OCI-LY1 (cell line): Measurements from ENCODE around the gene DPY19L1.
"Not testable (repeated sequence)": the region's sequence is repeated elsewhere in the genome, so short reads cannot be mapped to it uniquely, and the experiment has no call there.

Source experiments
- H2AFZ ChIP-seq: fragments of 200-600 bp; sonication (generic), shearing (Covaris generic); 2 replicates; pipeline ENCODE4 v1.6.0; 2014; ENCODE audit warnings: antibody characterized with exemption, mild to moderate bottlenecking, low read length
- H3F3A ChIP-seq: fragments of 200-600 bp; sonication (generic), shearing (Covaris generic); 2 replicates; pipeline ENCODE4 v1.6.0; 2014; ENCODE audit warnings: mild to moderate bottlenecking, antibody characterized with exemption, low read length, moderate library complexity; ENCODE audit not compliant: insufficient read depth
- H3K27ac ChIP-seq: fragments of 200-600 bp; sonication (generic); 2 replicates; pipeline ENCODE4 v1.5.1; 2014; ENCODE audit warnings: low read length, mixed run types, mild to moderate bottlenecking, low read depth; ENCODE audit not compliant: poor library complexity, severe bottlenecking
- H3K27me3 ChIP-seq: fragments of 200-600 bp; sonication (generic); 2 replicates; pipeline ENCODE4 v1.6.0; 2014; ENCODE audit warnings: antibody characterized with exemption, mild to moderate bottlenecking, low read length, moderate library complexity; ENCODE audit not compliant: insufficient read depth
- H3K36me3 ChIP-seq: fragments of 200-600 bp; sonication (generic); 2 replicates; pipeline ENCODE4 v1.6.1; 2014; ENCODE audit warnings: mild to moderate bottlenecking, antibody characterized with exemption, low read length, moderate library complexity, mixed read lengths; ENCODE audit not compliant: insufficient read depth
- H3K4me1 ChIP-seq: fragments of 200-600 bp; sonication (generic); 2 replicates; pipeline ENCODE4 v1.5.1; 2014; ENCODE audit warnings: mild to moderate bottlenecking, low read length, moderate library complexity; ENCODE audit not compliant: insufficient read depth, severe bottlenecking
- H3K4me2 ChIP-seq: fragments of 200-600 bp; sonication (generic), shearing (Covaris generic); 2 replicates; pipeline ENCODE4 v1.6.1; 2014; ENCODE audit warnings: low read length
- H3K4me3 ChIP-seq: fragments of 200-600 bp; sonication (generic); 2 replicates; pipeline ENCODE4 v1.5.1; 2014; ENCODE audit warnings: low read length, low read depth, mild to moderate bottlenecking, mixed read lengths; ENCODE audit not compliant: poor library complexity, severe bottlenecking
- H3K79me2 ChIP-seq: fragments of 200-600 bp; shearing (Covaris generic); 2 replicates; pipeline ENCODE4 v1.6.1; 2016; ENCODE audit warnings: mixed run types, low read length, mixed read lengths; ENCODE audit not compliant: insufficient read depth
- H3K9ac ChIP-seq: fragments of 200-600 bp; sonication (generic), shearing (Covaris generic); 2 replicates; pipeline ENCODE4 v1.6.1; 2014; ENCODE audit warnings: mild to moderate bottlenecking, low read length, mixed read lengths
- H3K9me2 ChIP-seq: fragments of 200-600 bp; sonication (generic), shearing (Covaris generic); 2 replicates; pipeline ENCODE4 v1.6.1; 2014; ENCODE audit warnings: low read depth, mild to moderate bottlenecking, low read length, mixed read lengths
- H3K9me3 ChIP-seq: fragments of 200-600 bp; shearing (Covaris generic); 2 replicates; pipeline ENCODE4 v1.6.1; 2014; ENCODE audit warnings: low read length, mixed read lengths
- H4K20me1 ChIP-seq: fragments of 200-600 bp; sonication (generic), shearing (Covaris generic); 2 replicates; pipeline ENCODE4 v1.6.0; 2016; ENCODE audit warnings: mild to moderate bottlenecking, low read length; ENCODE audit not compliant: insufficient read depth
- EZH2 ChIP-seq: fragments of 200-600 bp; sonication (generic), shearing (Covaris generic); IDR thresholded peaks from 2 replicates; pipeline ENCODE4 v1.8.0; 2017; ENCODE audit warnings: borderline replicate concordance, mixed run types, mild to moderate bottlenecking, antibody characterized with exemption, low read length, moderate library complexity, mixed read lengths
- TF ChIP-seq, protein P1 (sequence below): fragments of 200-600 bp; sonication (generic), shearing (Covaris generic); IDR thresholded peaks from 2 replicates; pipeline ENCODE4 v1.5.1; 2017; ENCODE audit warnings: mild to moderate bottlenecking, antibody characterized with exemption, low read length, moderate library complexity, mixed read lengths

DPY19L1 gene

DNA sequence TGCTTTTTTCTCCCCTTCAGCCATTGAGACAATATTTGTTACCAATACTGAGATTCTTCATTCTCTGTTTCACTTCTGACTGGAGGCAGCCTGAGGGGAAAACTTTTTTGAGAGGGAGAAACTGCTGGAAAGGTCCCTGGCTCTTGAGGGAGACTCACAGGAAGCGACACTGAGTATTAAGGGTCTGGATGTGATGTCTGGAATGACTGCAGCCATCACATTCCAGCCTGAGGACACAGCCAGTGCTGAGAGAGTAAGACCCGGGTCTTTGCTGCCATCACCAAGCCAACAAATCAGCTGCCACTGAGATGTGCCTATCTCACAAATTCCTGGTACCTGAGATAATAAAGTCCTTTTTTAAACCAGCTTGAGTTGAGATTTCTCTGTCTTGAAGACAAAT, 157.4 kb downstream of the DPY19L1 start:
- Histone ChIP-seq H4K20me1 (no peaks in the 10 kb centered on the region), H3K9me3 (0 out of 2 replicates have a peak, but pooled peaks cover 2% of the 10 kb centered on the region), H3K27me3 (no peaks in the 10 kb centered on the region), H3F3A (no peaks in the 10 kb centered on the region), H3K9me2 (no peaks in the 10 kb centered on the region), H3K36me3 (no peaks in the 10 kb centered on the region), H3K4me2 (no peak overlapping the region), H3K9ac (no peak overlapping the region), H2AFZ (no peak overlapping the region), H3K79me2 (no peaks in the 10 kb centered on the region), H3K4me3 (no peak overlapping the region), H3K27ac (no peak overlapping the region), H3K4me1 (no peaks in the 10 kb centered on the region)
- TF ChIP-seq, protein P1, sequence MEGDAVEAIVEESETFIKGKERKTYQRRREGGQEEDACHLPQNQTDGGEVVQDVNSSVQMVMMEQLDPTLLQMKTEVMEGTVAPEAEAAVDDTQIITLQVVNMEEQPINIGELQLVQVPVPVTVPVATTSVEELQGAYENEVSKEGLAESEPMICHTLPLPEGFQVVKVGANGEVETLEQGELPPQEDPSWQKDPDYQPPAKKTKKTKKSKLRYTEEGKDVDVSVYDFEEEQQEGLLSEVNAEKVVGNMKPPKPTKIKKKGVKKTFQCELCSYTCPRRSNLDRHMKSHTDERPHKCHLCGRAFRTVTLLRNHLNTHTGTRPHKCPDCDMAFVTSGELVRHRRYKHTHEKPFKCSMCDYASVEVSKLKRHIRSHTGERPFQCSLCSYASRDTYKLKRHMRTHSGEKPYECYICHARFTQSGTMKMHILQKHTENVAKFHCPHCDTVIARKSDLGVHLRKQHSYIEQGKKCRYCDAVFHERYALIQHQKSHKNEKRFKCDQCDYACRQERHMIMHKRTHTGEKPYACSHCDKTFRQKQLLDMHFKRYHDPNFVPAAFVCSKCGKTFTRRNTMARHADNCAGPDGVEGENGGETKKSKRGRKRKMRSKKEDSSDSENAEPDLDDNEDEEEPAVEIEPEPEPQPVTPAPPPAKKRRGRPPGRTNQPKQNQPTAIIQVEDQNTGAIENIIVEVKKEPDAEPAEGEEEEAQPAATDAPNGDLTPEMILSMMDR, result no peak
- no peak for TF ChIP-seq EZH2

GRCh38 chr7:34878944-34879735, 158.1 kb downstream of the DPY19L1 start:
- H3K79me2 ChIP-seq, H3K9ac ChIP-seq, H4K20me1 ChIP-seq, H3K4me2 ChIP-seq, H3K9me2 ChIP-seq, H3K36me3 ChIP-seq, H3K27me3 ChIP-seq, H3K27ac ChIP-seq, H3K9me3 ChIP-seq, H2AFZ ChIP-seq, H3K4me3 ChIP-seq, H3F3A ChIP-seq, H3K4me1 ChIP-seq: not testable (repeated sequence)
